ENCODE measurements around the gene SPOCD1.

The SPOCD1 gene

GRCh38 chr1:31787261-31787660 is 28.6 kb downstream of the SPOCD1 start:
- DNase-seq (ENCODE audit: low spot score): no peak

GRCh38 chr1:31786366-31787060 is 29.3 kb downstream of the SPOCD1 start:
- no peak for DNase-seq (ENCODE audit: low spot score)

GRCh38 chr1:31785947-31786290 is 29.9 kb downstream of the SPOCD1 start:
- DNase-seq (ENCODE audit: low spot score): no peak

GRCh38 chr1:31785020-31785946 is 30.5 kb downstream of the SPOCD1 start:
- no peak for DNase-seq (ENCODE audit: low spot score)

- no peak for DNase-seq (ENCODE audit: low spot score)
Measured at GRCh38 chr1:31784356-31785019, 31.3 kb downstream of the SPOCD1 start.

GRCh38 chr1:31783846-31784245 is 32.0 kb downstream of the SPOCD1 start:
- no peak for DNase-seq (ENCODE audit: low spot score)

- no peak for DNase-seq (ENCODE audit: low spot score)
Measured at GRCh38 chr1:31782421-31783410, 33.1 kb downstream of the SPOCD1 start.

GRCh38 chr1:31781756-31782371 is 34.0 kb downstream of the SPOCD1 start:
- DNase-seq (ENCODE audit: low spot score): no peak

GRCh38 chr1:31781138-31781755 is 34.6 kb downstream of the SPOCD1 start:
- DNase-seq (ENCODE audit: low spot score): no peak

- no peak for DNase-seq (ENCODE audit: low spot score)
Measured at GRCh38 chr1:31780632-31781031, 35.2 kb downstream of the SPOCD1 start.

- DNase-seq (ENCODE audit: low spot score): no peak
Measured at GRCh38 chr1:31779687-31780086, 36.1 kb downstream of the SPOCD1 start.

- DNase-seq (ENCODE audit: low spot score): no peak
Measured at GRCh38 chr1:31778763-31779488, 36.9 kb downstream of the SPOCD1 start.

- DNase-seq (ENCODE audit: low spot score): no peak
Measured at GRCh38 chr1:31776516-31776915, 39.3 kb downstream of the SPOCD1 start.

GRCh38 chr1:31776032-31776431 is 39.8 kb downstream of the SPOCD1 start:
- DNase-seq (ENCODE audit: low spot score): no peak

GRCh38 chr1:31775210-31775999 is 40.4 kb downstream of the SPOCD1 start:
- no peak for DNase-seq (ENCODE audit: low spot score)

- DNase-seq (ENCODE audit: low spot score): no peak
Measured at GRCh38 chr1:31774495-31774894, 41.3 kb downstream of the SPOCD1 start.

- no peak for DNase-seq (ENCODE audit: low spot score)
Measured at GRCh38 chr1:31773861-31774260, 42.0 kb downstream of the SPOCD1 start.

GRCh38 chr1:31772669-31773248 is 43.1 kb downstream of the SPOCD1 start:
- DNase-seq (ENCODE audit: low spot score): no peak
